Fibroblast of upper back skin (primary cell): Measurements from ENCODE around the gene WDR27.
"Not testable (repeated sequence)": the region's sequence is repeated elsewhere in the genome, so short reads cannot be mapped to it uniquely, and the experiment has no call there.

Experiments used
- DNase-seq: peaks from one replicate; pipeline ENCODE4 v3.0.0-alpha.2; 2013

Gene WDR27

DNA sequence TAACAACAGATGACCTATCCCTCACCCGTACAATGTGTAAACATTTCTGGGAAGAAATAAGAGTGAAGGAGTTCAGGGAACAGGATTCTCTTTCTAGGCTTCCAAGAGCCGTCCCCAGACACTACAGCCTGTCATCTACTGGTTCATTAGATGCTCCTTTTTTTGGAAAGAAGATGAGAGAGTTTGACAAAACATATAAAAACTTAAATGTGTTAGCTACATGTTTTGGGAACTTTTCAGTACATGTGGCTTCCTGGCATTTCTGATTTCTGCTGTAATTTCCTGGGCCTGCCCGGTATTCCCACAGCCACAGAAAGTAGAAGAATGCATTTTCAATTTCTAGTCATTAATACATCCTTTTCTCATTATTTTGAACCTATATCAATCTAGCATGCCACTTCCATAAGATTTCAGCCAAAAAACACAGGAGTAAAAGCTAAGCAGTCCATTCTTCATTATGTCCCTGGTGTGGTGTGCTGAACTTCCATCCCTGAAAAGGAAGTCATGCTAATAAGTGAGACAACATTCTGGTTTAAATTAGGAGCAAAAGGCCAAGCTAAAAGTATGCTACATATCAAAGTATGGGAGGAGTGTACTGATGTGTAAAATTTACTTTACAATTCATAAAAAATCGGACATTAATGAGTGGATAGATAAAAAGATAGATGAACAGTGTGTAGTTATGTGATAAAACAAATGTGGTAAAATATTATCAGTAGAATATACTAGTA is 198.2 kb downstream of the WDR27 start:
- DNase-seq, result peak; percentile 74

- no peak for DNase-seq
These were observed 199.4 kb downstream of the WDR27 start for GRCh38 chr6:169502445-169502844.

DNA sequence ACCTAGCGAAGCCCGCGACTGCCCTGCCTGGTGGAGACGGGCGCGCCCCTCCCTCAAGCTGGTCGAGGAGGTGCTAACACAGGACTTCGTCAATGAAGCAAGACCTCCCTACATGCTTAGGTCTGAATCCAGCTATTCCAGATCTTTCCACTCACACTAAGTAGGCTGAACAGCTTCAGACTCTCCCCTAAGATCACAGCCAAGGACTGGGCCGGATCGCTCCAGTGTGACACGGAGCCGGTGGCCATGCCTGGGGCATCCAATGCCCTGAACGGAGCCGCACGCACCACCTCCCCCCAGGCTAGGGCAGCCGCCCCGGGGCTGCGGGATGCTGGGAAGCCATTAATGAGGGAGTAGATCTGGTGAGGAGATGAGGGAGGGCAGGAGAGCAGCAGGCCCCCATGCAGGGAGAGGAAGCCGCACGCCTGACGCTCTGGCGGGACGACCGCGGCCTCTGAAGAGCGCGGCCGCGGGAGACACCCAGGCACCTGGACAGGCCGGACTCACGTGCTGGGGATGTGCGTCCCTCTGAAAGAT is 200.0 kb downstream of the WDR27 start:
- no peak for DNase-seq

GRCh38 chr6:169501128-169501527 is 200.7 kb downstream of the WDR27 start:
- DNase-seq, result no peak

- no peak for DNase-seq
These were observed 201.1 kb downstream of the WDR27 start for GRCh38 chr6:169500688-169501087.

DNA sequence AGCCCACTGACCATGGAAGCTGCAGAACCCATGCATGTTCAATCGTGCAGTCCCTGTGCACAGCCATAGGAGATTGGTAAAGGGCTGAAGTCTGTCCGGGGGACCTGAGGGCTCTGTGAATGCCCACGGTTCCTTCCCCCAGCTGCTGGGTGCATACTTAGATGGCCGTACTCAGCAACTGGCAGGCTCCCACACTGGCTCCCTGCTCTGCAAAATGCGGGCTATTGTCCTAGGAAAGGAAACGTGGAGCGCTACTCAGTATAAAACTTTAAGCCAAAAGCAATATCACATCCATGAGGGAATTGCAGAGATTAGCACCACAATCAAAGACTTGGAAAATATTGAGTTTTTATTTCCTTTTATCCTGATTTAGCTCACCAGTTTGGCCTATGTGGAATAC is 202.0 kb downstream of the WDR27 start:
- DNase-seq, result no peak

DNA sequence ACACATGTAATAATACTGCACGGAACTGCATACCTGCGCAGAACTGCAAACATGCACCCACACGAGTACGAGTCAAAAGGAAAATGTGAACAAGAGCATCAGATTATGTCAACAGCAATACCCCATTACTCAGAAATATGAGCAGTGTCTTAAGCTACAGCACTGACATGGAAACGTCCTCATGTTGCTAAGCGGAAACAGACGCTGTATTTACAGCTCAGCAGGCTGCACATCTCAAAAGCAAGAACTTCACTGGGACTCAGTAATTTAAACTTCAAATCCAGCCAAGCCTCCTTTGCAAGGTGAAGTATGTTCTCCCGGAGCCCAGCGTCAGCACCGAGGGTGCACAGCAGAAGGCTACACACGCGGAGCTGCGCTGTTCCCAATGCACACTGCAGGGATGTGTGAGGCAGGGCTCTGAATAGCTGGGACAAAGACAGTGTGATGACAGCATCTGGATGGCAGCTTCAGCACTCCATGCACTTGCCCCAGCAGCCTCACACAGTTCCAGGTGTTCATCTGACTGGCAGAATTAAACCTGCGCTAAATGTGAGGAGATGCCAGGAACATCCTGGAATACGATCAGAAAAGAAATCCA is 202.8 kb downstream of the WDR27 start:
- peak; percentile 50 for DNase-seq

GRCh38 chr6:169495601-169496000 is 206.2 kb downstream of the WDR27 start:
- peak; percentile 82 for DNase-seq

GRCh38 chr6:169494038-169494437 is 207.8 kb downstream of the WDR27 start:
- DNase-seq, result no peak

- peak; percentile 8 for DNase-seq
These were observed 210.3 kb downstream of the WDR27 start for GRCh38 chr6:169491482-169491881.

GRCh38 chr6:169490830-169491229 is 211.0 kb downstream of the WDR27 start:
- peak; percentile 38 for DNase-seq

DNA sequence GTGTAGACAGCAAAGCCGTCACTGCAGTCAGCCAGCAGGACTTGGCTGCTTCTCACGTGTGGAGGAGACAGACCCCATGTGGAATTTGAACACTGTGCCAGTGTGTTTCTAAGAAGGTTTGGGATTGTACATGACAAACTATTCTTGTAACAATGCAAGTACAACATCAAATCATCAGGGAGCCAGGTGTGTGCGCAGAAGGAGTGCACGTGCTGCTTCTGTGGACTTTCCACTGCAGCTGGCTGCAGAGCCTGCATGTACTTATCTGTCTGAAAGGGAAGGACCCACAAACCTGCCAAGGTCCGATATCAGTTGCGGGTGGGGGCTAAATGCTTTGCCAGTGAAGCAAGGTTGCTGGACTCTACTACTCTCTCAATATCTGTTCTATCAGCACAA is 211.6 kb downstream of the WDR27 start:
- peak; percentile 10 for DNase-seq

DNA sequence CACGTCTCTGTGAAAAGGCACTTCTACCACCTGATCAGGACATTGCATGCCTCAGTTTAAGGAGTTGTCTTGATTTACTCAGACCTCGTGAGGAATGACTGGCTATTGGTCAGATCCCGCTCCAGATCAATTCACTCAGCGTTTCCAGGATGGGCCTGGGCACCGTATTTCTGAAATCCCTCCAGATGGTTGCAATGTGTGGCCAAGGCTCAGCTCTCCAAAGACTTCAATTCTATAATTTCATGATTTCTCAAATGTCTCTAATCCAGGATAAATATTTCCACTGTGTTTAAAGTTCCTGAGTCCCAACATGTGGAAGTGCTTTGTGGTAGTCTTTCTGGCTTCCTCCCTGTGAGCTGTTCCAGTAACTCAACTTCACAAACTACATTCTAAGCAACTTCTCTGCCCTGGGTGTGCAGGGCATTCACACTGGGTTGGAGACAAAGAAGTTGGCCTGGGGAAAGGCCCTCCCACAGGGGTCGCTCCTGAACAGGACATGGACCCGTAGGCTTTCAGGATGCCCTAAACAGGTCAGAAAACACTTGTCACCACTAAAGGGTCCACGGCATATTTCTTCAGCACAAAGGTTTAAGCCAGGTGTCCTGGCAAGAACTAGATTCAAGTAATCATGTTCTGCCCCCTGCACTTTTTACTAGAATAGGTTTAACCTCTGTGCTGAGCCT is 212.1 kb downstream of the WDR27 start:
- peak; percentile 75 for DNase-seq

DNA sequence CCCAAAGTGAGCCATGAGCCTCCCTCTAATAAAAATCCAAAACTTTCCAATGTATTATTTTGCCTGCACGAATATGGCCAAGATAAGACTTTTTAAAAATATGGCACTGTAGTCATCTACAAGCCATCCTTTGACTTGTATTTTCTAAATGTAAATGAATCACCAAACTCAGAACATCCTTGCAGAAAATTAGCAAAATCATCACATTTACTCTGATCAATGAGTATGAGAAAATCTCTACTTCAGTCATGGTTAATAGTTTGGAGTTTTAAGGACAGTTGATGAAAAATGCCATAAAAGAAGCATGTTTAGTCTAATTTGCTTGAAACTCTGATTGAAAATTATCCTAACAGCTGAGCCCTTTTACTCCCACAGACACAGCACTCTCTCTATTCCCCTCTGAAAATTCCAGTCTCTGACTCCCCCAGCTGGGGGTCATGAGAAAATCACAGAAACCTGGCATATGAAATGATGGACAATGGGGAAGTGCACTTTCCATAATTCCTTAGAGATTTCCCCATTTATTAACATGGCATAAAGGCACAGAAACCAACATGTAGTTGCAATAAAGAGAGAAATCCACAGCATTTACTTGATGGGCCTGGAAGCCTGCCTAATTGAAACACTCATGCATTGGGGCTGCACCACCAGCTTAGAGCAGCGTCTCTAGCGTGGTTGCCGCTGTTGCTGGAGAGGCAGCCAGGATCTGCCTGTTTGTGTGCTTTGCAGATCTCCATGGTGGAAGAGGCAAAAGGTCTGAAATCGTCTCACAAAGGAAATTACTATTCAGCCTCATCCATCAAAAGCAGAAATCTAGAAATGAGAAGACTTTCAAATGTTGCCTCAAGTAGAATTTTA is 214.0 kb downstream of the WDR27 start:
- peak; percentile 54 for DNase-seq

- no peak for DNase-seq
These were observed 221.9 kb downstream of the WDR27 start for GRCh38 chr6:169479783-169480495.

DNA sequence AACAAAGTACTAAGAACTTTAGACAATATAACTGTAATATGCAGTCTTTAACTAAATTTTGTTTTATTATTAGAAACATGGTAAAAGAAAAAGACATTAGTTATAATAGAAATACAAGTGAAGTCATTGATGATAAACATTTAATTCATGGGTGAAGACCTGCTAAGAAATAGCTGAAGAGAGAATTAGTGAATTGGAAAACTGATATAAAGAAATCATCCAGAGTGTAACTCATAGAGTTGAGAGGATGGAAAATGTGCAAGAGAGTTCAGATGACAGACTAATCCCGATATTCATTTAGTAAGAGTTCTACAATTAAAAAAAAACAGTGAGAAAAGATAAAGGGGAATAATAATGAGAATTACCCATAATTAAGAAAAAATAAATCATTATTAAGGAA is 227.5 kb downstream of the WDR27 start:
- no peak for DNase-seq

- DNase-seq, result no peak
These were observed 228.2 kb downstream of the WDR27 start for GRCh38 chr6:169473663-169474062.

DNA sequence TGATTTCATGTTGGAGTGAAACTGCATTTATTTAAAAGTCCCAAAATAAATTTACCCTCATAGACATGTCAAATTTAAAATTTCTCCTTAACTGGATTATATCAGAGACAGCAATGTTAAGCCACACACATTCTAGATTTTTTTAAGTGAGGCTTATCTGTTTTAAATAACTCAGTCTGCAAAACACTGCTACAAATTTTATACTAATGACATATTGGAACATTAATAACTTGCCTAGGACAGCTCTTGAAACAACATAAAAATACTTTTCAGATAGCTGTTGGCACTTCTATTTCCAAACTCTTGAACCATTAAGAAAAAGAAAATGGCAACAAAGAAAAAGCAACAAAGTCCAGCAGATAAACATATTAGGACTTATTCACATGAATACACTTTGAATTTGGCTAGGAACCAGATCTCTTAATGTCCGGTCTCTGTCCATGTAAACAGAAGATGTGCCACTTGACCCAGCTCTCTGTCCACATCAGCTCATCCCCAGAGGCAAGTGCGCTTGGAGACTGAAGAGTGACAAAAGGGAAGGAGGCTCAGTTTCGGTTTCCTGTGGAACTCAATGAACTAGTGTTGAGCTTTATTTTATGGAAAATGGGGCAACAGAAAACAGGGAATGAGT is 228.9 kb downstream of the WDR27 start:
- no peak for DNase-seq

- no peak for DNase-seq
These were observed 231.0 kb downstream of the WDR27 start for GRCh38 chr6:169470790-169471189.

GRCh38 chr6:169469028-169469427 is 232.8 kb downstream of the WDR27 start:
- DNase-seq, result no peak

DNA sequence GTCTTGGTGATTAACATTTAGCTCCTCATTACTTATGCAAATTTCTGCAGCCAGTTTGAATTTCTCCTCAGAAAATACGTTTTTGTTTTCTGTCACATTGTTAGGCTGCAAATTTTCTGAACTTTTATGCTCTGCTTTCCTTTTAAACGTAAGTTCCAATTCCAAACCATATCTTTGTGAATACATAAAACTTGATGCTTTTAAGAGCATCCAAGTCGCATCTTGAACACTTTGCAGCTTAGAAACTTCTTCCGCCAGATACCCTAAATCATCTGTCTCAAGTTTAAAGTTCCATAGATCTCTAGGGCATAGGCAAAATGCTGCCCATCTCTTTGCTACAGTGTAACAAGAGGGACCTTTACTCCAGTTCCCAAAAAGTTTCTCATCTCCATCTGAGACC is 234.1 kb downstream of the WDR27 start:
- not testable (repeated sequence) for DNase-seq

DNA sequence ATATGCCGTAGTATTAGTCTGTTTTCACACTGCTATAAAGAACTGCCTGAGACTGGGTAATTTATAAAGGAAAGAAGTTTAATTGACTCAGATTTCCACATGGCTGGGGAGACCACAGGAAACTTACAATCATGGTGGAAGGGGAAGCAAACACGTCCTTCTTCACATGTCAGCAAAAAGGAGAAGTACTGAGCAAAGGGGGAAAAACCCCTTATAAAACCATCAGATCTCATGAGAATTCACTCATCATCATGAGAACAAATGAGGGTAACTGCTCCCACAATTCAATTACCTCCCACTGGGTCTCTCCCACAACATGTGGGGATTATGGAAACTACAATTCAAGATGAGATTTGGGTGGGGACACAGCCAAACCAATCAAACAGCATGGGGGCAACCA is 235.6 kb downstream of the WDR27 start:
- not testable (repeated sequence) for DNase-seq
